WTC11 (cell line): ENCODE results near the gene STK26. TPM values are rescaled to one million over a fixed set of nuclear protein-coding genes. Genes with fewer than 3 reads are reported as not detected.
"Not testable (repeated sequence)": the region's sequence is repeated elsewhere in the genome, so short reads cannot be mapped to it uniquely, and the experiment has no call there.

Experiments used
- ATAC-seq: fragments of 200-7000 bp; cut with Tn5 transposase; 2 replicates; pipeline ENCODE4 v1.10.0; 2021; ENCODE audit warnings: mild to moderate bottlenecking, moderate library complexity
- CTCF ChIA-PET: fragments of 300-600 bp; sonication (Branson Sonifier 250); formaldehyde crosslinking; loops from one replicate; lab custom pipeline; 2021; ENCODE audit warnings: antibody characterized with exemption; lab: Charles Lee
- POLR2A ChIA-PET: fragments of 350-600 bp; sonication (Branson Sonifier 250); formaldehyde crosslinking; loops from one replicate; lab custom pipeline; 2021; ENCODE audit warnings: antibody characterized with exemption; lab: Charles Lee
- DNase-seq: peaks from one replicate; pipeline ENCODE4 v3.0.0; 2021; ENCODE audit warnings: low spot score
- H3K27ac Mint-ChIP-seq: 2 replicates; pipeline ENCODE4 v1.8.0; 2021; ENCODE audit warnings: mixed read lengths
- H3K27me3 Mint-ChIP-seq: 2 replicates; pipeline ENCODE4 v1.8.0; 2021; ENCODE audit warnings: low read depth, mild to moderate bottlenecking, moderate library complexity, mixed read lengths
- H3K36me3 Mint-ChIP-seq: 2 replicates; pipeline ENCODE4 v1.8.0; 2021; ENCODE audit warnings: mixed read lengths
- H3K4me1 Mint-ChIP-seq: 2 replicates; pipeline ENCODE4 v1.8.0; 2022; ENCODE audit warnings: mixed read lengths
- H3K4me3 Mint-ChIP-seq: 2 replicates; pipeline ENCODE4 v1.8.0; 2021; ENCODE audit warnings: mild to moderate bottlenecking, moderate library complexity, mixed read lengths
- H3K9me3 Mint-ChIP-seq: 2 replicates; pipeline ENCODE4 v1.8.0; 2021; ENCODE audit warnings: mixed read lengths
- CREM ChIP-seq: sonication (generic); formaldehyde crosslinking; IDR thresholded peaks from 2 replicates; pipeline ENCODE4 v1.8.1; 2022; ENCODE audit warnings: mild to moderate bottlenecking, missing genetic modification reagents, moderate library complexity
- FOXK1 ChIP-seq: sonication (generic); formaldehyde crosslinking; IDR thresholded peaks from 2 replicates; pipeline ENCODE4 v1.8.0; 2022; ENCODE audit warnings: mild to moderate bottlenecking, moderate library complexity, missing genetic modification reagents
- GRHL2 ChIP-seq: fragments of 250-450 bp; sonication (Bioruptor Pico); IDR thresholded peaks from 2 replicates; pipeline ENCODE4 v1.8.0; 2022; ENCODE audit warnings: mild to moderate bottlenecking, moderate library complexity; ENCODE audit not compliant: insufficient replicate concordance, severe bottlenecking
- HMGA2 ChIP-seq: fragments of 250-450 bp; sonication (Bioruptor Pico); IDR thresholded peaks from 2 replicates; pipeline ENCODE4 v1.4.0; 2021; ENCODE audit warnings: mild to moderate bottlenecking, moderate library complexity
- MYBL2 ChIP-seq: sonication (generic); formaldehyde crosslinking; IDR thresholded peaks from 2 replicates; pipeline ENCODE4 v1.8.1; 2023; ENCODE audit warnings: mild to moderate bottlenecking, moderate library complexity, missing genetic modification reagents
- NFATC4 ChIP-seq: fragments of 250-450 bp; sonication (Bioruptor Pico); IDR thresholded peaks from 2 replicates; pipeline ENCODE4 v1.9.0; 2021; ENCODE audit warnings: mild to moderate bottlenecking
- NFE2L1 ChIP-seq: sonication (generic); formaldehyde crosslinking; IDR thresholded peaks from 2 replicates; pipeline ENCODE4 v1.8.1; 2023; ENCODE audit warnings: missing genetic modification reagents
- NFYB ChIP-seq: sonication (generic); formaldehyde crosslinking; conservative IDR thresholded peaks from 2 replicates; pipeline ENCODE4 v1.8.0; 2022; ENCODE audit warnings: low read depth, missing genetic modification reagents
- NR3C1 ChIP-seq: sonication (generic); formaldehyde crosslinking; conservative IDR thresholded peaks from 2 replicates; pipeline ENCODE4 v1.8.1; 2023; ENCODE audit warnings: low read depth, mild to moderate bottlenecking, missing genetic modification reagents
- OVOL2 ChIP-seq: fragments of 250-450 bp; sonication (Bioruptor Pico); IDR thresholded peaks from 2 replicates; pipeline ENCODE4 v1.9.0; 2021; ENCODE audit warnings: mild to moderate bottlenecking, borderline replicate concordance
- PRRX2 ChIP-seq: fragments of 250-450 bp; sonication (Bioruptor Pico); IDR thresholded peaks from 2 replicates; pipeline ENCODE4 v1.8.0; 2021; ENCODE audit warnings: mild to moderate bottlenecking
- SMAD4 ChIP-seq: sonication (generic); formaldehyde crosslinking; IDR thresholded peaks from 2 replicates; pipeline ENCODE4 v1.8.0; 2022; ENCODE audit warnings: mild to moderate bottlenecking, missing genetic modification reagents
- SOX15 ChIP-seq: fragments of 250-450 bp; sonication (Bioruptor Pico); IDR thresholded peaks from 2 replicates; pipeline ENCODE4 v1.9.0; 2021; ENCODE audit warnings: mild to moderate bottlenecking
- SP1 ChIP-seq: sonication (generic); formaldehyde crosslinking; conservative IDR thresholded peaks from 2 replicates; pipeline ENCODE4 v1.8.1; 2022; ENCODE audit warnings: missing genetic modification reagents
- ZNF121 ChIP-seq: sonication (generic); formaldehyde crosslinking; IDR thresholded peaks from 2 replicates; pipeline ENCODE4 v1.8.0; 2023; ENCODE audit warnings: missing genetic modification reagents
- ZNF138 ChIP-seq: sonication (generic); formaldehyde crosslinking; conservative IDR thresholded peaks from 2 replicates; pipeline ENCODE4 v1.8.1; 2022; ENCODE audit warnings: mild to moderate bottlenecking, moderate library complexity, missing genetic modification reagents
- ZNF232 ChIP-seq: sonication (generic); formaldehyde crosslinking; IDR thresholded peaks from 2 replicates; pipeline ENCODE4 v1.8.0; 2022; ENCODE audit warnings: mild to moderate bottlenecking, missing genetic modification reagents
- ZNF396 ChIP-seq: fragments of 250-450 bp; sonication (Bioruptor Pico); IDR thresholded peaks from 2 replicates; pipeline ENCODE4 v1.8.0; 2021; ENCODE audit warnings: mild to moderate bottlenecking, moderate library complexity, borderline replicate concordance
- ZNF416 ChIP-seq: fragments of 250-450 bp; sonication (Bioruptor Pico); IDR thresholded peaks from 2 replicates; pipeline ENCODE4 v1.9.0; 2021; ENCODE audit warnings: mild to moderate bottlenecking, inconsistent platforms
- total RNA-seq: library from RNA; stranded (reverse); gene quantifications from 3 replicates; pipeline ENCODE4 v1.2.3, GENCODE V29; 2021
- TF ChIP-seq, protein P1 (sequence below): sonication (generic); formaldehyde crosslinking; IDR thresholded peaks from 2 replicates; pipeline ENCODE4 v1.8.0; 2022; ENCODE audit warnings: mild to moderate bottlenecking, missing genetic modification reagents
- TF ChIP-seq, protein P2 (sequence below): sonication (generic); formaldehyde crosslinking; conservative IDR thresholded peaks from 2 replicates; pipeline ENCODE4 v1.8.1; 2022; ENCODE audit warnings: mild to moderate bottlenecking, missing genetic modification reagents
- TF ChIP-seq, protein P3 (sequence below): sonication (generic); formaldehyde crosslinking; IDR thresholded peaks from 2 replicates; pipeline ENCODE4 v1.8.1; 2022; ENCODE audit warnings: low read depth, missing genetic modification reagents, borderline replicate concordance
- TF ChIP-seq, protein P4 (sequence below): sonication (generic); formaldehyde crosslinking; IDR thresholded peaks from 2 replicates; pipeline ENCODE4 v1.8.1; 2023; ENCODE audit warnings: mild to moderate bottlenecking, moderate library complexity, missing genetic modification reagents
- TF ChIP-seq, protein P5 (sequence below): fragments of 250-450 bp; sonication (Bioruptor Pico); IDR thresholded peaks from 2 replicates; pipeline ENCODE4 v1.9.0; 2021; ENCODE audit warnings: moderate library complexity, mild to moderate bottlenecking, inconsistent platforms, borderline replicate concordance
- TF ChIP-seq, protein P6 (sequence below): sonication (generic); formaldehyde crosslinking; IDR thresholded peaks from 2 replicates; pipeline ENCODE4 v1.8.1; 2023; ENCODE audit warnings: mild to moderate bottlenecking, missing genetic modification reagents, moderate library complexity

STK26 gene
- total RNA-seq, 1 experiment from 2014 or later, result 77.6 TPM

DNA sequence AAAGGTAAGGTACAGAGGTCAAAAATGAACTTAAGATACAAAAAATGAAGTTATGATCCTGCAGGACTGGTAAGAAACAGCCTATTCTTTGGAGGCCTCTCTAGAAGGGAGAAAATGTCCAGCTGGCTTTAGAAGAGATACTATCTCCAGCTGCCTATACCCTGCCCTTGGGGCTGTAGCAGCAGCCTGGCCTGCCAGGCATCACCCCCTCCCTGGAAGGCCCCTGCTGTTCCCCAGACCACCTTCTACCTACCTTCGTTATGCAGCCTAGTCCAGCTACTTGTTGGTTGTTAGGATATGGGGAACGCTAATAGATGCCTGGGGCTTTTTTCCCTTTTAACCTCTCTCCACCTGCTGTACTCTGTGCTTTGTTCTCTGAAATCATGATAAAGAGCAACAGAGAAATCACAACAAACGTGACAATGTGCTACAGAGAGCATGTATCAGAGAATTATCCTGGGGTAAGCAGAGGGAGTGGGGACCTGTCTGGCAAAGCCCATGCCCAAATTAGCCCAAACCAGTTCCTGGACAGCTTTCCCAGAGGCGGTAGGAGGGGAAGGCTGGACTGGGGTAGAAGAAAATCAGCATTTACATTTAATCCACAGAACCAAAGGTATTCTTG lies 70.2 kb downstream of the STK26 start:
- Mint-ChIP-seq H3K27me3 (peaks cover 2% of the 10 kb centered on the region; the same call in 1 of the 2 replicates), H3K4me1 (no peaks in the 10 kb centered on the region), H3K9me3 (no peaks in the 10 kb centered on the region), H3K4me3 (no peak overlapping the region), H3K27ac (no peak overlapping the region), H3K36me3 (no peaks in the 10 kb centered on the region)
- DNase-seq (no peak), ATAC-seq (no peak)
- POLR2A ChIA-PET, result no interaction called here
- no peak for TF ChIP-seq ZNF121
- TF ChIP-seq ZNF416 (CRISPR knock-in tag), result no peak
- no peak for TF ChIP-seq ZNF232
- no peak for TF ChIP-seq NFYB
- TF ChIP-seq ZNF396 (CRISPR knock-in tag), result no peak
- no peak for TF ChIP-seq SP1 (CRISPR knock-in tag)
- TF ChIP-seq NR3C1 (CRISPR knock-in tag), result no peak
- no peak for TF ChIP-seq CREM
- no peak for TF ChIP-seq NFATC4 (CRISPR knock-in tag)
- no peak for TF ChIP-seq HMGA2
- TF ChIP-seq, protein P1, sequence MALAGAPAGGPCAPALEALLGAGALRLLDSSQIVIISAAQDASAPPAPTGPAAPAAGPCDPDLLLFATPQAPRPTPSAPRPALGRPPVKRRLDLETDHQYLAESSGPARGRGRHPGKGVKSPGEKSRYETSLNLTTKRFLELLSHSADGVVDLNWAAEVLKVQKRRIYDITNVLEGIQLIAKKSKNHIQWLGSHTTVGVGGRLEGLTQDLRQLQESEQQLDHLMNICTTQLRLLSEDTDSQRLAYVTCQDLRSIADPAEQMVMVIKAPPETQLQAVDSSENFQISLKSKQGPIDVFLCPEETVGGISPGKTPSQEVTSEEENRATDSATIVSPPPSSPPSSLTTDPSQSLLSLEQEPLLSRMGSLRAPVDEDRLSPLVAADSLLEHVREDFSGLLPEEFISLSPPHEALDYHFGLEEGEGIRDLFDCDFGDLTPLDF (CRISPR knock-in tag), result no peak
- no peak for TF ChIP-seq GRHL2 (CRISPR knock-in tag)
- TF ChIP-seq, protein P2, sequence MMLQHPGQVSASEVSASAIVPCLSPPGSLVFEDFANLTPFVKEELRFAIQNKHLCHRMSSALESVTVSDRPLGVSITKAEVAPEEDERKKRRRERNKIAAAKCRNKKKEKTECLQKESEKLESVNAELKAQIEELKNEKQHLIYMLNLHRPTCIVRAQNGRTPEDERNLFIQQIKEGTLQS, result no peak
- no peak for TF ChIP-seq MYBL2 (CRISPR knock-in tag)
- TF ChIP-seq, protein P3, sequence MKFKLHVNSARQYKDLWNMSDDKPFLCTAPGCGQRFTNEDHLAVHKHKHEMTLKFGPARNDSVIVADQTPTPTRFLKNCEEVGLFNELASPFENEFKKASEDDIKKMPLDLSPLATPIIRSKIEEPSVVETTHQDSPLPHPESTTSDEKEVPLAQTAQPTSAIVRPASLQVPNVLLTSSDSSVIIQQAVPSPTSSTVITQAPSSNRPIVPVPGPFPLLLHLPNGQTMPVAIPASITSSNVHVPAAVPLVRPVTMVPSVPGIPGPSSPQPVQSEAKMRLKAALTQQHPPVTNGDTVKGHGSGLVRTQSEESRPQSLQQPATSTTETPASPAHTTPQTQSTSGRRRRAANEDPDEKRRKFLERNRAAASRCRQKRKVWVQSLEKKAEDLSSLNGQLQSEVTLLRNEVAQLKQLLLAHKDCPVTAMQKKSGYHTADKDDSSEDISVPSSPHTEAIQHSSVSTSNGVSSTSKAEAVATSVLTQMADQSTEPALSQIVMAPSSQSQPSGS (CRISPR knock-in tag), result no peak
- no peak for TF ChIP-seq NFE2L1 (CRISPR knock-in tag)
- CTCF ChIA-PET, result interaction anchor here (0.6 to 2.9 kb wide), 11 partner anchors 9 to 521 kb away, joined by 3 to 113 read pairs (median 6); partner anchors contain the start of gene RAP2C

DNA sequence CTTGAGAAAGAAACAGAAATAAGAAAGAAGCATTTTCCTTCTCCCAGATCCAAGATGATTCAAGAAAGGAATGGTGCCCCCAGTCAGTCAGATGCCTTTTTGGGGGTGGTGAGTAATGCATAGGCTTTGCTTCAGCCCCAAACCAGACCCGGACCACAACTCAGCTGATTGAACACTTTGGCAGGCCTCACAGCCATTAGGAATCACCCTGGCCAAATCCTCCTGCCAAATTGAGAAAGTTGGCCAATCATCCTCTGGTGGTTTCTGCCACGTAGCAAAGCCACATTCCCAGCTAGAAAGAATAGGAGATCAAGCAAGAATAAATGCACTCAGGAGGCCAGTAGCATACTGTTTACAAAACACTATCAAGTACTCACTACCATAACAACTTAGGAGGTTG lies 71.1 kb downstream of the STK26 start:
- no peaks in the 10 kb centered on the region for H3K9me3 Mint-ChIP-seq
- POLR2A ChIA-PET, result no interaction called here

DNA sequence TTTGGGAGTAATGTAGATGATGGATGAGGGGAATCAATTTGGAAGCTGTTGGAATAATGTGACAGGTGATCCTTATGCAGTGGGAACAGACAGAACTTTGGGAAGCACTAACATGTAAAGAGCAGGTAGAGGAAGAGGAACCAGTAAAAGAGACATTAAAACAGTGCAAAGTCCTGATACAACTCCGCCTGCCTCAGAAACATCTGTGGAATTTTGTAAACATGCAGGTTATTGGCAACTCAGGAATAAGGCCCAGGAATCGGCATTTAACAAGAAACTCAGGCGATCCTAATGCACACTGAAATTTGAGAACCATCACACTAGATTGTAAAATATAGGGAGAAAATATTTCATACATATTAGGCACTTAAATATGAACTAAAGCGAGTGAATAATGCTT lies 75.6 kb downstream of the STK26 start:
- H3K27ac Mint-ChIP-seq, H3K27me3 Mint-ChIP-seq, H3K9me3 Mint-ChIP-seq, H3K4me1 Mint-ChIP-seq, H3K36me3 Mint-ChIP-seq, CTCF ChIA-PET, H3K4me3 Mint-ChIP-seq, ATAC-seq, DNase-seq, POLR2A ChIA-PET: not testable (repeated sequence)

More for the DNA sequence above, 71.1 kb downstream of the STK26 start:
- Mint-ChIP-seq H3K4me1 (no peaks in the 10 kb centered on the region), H3K27ac (no peak overlapping the region), H3K36me3 (no peaks in the 10 kb centered on the region), H3K4me3 (no peak overlapping the region), H3K27me3 (peaks cover 2% of the 10 kb centered on the region; the same call in 1 of the 2 replicates)
- CTCF ChIA-PET, result interaction anchor here (2.9 kb wide), 1 partner anchor 125 kb away, joined by 113 read pairs; the partner anchor contains the start of gene RAP2C
- DNase-seq (no peak), ATAC-seq (no peak)
- TF ChIP-seq, protein P4, sequence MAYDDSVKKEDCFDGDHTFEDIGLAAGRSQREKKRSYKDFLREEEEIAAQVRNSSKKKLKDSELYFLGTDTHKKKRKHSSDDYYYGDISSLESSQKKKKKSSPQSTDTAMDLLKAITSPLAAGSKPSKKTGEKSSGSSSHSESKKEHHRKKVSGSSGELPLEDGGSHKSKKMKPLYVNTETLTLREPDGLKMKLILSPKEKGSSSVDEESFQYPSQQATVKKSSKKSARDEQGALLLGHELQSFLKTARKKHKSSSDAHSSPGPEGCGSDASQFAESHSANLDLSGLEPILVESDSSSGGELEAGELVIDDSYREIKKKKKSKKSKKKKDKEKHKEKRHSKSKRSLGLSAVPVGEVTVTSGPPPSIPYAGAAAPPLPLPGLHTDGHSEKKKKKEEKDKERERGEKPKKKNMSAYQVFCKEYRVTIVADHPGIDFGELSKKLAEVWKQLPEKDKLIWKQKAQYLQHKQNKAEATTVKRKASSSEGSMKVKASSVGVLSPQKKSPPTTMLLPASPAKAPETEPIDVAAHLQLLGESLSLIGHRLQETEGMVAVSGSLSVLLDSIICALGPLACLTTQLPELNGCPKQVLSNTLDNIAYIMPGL (CRISPR knock-in tag), result no peak
- no peak for TF ChIP-seq PRRX2
- TF ChIP-seq, protein P3 (CRISPR knock-in tag), result no peak
- TF ChIP-seq, protein P5, sequence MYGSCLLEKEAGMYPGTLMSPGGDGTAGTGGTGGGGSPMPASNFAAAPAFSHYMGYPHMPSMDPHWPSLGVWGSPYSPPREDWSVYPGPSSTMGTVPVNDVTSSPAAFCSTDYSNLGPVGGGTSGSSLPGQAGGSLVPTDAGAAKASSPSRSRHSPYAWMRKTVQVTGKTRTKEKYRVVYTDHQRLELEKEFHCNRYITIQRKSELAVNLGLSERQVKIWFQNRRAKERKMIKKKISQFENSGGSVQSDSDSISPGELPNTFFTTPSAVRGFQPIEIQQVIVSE (CRISPR knock-in tag), result no peak
- TF ChIP-seq ZNF396 (CRISPR knock-in tag), result no peak
- TF ChIP-seq SMAD4 (CRISPR knock-in tag), result no peak
- TF ChIP-seq OVOL2 (CRISPR knock-in tag), result no peak
- TF ChIP-seq NR3C1 (CRISPR knock-in tag), result no peak
- TF ChIP-seq ZNF138 (CRISPR knock-in tag), result no peak
- no peak for TF ChIP-seq FOXK1 (CRISPR knock-in tag)
- TF ChIP-seq, protein P6, sequence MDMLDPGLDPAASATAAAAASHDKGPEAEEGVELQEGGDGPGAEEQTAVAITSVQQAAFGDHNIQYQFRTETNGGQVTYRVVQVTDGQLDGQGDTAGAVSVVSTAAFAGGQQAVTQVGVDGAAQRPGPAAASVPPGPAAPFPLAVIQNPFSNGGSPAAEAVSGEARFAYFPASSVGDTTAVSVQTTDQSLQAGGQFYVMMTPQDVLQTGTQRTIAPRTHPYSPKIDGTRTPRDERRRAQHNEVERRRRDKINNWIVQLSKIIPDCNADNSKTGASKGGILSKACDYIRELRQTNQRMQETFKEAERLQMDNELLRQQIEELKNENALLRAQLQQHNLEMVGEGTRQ (CRISPR knock-in tag), result no peak
- TF ChIP-seq SOX15 (CRISPR knock-in tag), result no peak
